Neural progenitor cell (in vitro differentiated cells): ENCODE results near the gene LYRM4.

Experiments used
- CTCF ChIP-seq: fragments of 200-600 bp; sonication (generic); IDR thresholded peaks from 2 replicates; pipeline ENCODE4 v1.5.1; 2017; ENCODE audit warnings: antibody characterized with exemption, mild to moderate bottlenecking
- EZH2 ChIP-seq: fragments of 200-600 bp; sonication (generic); IDR thresholded peaks from 2 replicates; pipeline ENCODE4 v1.6.1; 2017; ENCODE audit warnings: antibody characterized with exemption, mild to moderate bottlenecking, moderate library complexity

GRCh38 chr6:5246141-5247097 lies 14.3 kb downstream of the LYRM4 start:
- TF ChIP-seq CTCF (no peak), EZH2 (no peak)
